ENCODE results near the gene NRDC. TPM values are rescaled to one million over a fixed set of nuclear protein-coding genes. Genes with fewer than 3 reads are reported as not detected.
"Not testable (repeated sequence)": the region's sequence is repeated elsewhere in the genome, so short reads cannot be mapped to it uniquely, and the experiment has no call there.

Gene NRDC
- total and polyA plus RNA-seq, 7 experiments from 2014 or later, result 58.5 to 194 (median 100) TPM

DNA sequence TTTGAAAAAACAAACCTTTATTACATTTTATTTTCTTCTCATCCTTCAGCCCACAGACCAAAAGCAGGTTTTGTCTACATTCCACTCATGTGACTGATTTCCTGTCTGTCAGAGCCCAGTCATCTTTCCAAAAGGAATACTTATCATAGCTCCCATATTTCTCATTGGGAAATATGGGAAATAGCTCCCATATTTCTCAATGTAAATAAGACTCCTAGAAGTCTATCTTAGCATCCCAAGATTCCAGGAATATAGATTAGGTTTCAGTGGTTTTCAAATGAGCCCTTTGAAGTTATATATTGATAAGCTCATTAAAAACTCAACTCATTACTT lies 19.1 kb upstream of the NRDC start:
- intact Hi-C loops (cut with micrococcal nuclease), result loop anchor here (1.0 to 10.0 kb wide), 6 partner anchors 105 to 1285 kb away; no protein-coding TSS in a partner anchor
- no peaks in the 10 kb centered on the region for H3K36me3 ChIP-seq (ENCODE audit: control insufficient read depth in 2 of 3, insufficient read depth in 3 of 3, low read length in 3 of 3)
- ChIA-PET POLR2A (no interaction called here), CTCF (interaction anchor here (0.8 to 1.4 kb wide), 5 partner anchors 13 to 395 kb away, joined by 3 to 4 read pairs (median 3); no protein-coding TSS in a partner anchor)
- no peak overlapping the region for H3K4me3 ChIP-seq (ENCODE audit: low read length)
- Mint-ChIP-seq H3K9me3 (peaks cover 0 to 1% (median 0%) of the 10 kb centered on the region in 11 donors), H3K4me1 (peaks cover 0 to 4% (median 0%) of the 10 kb centered on the region in 7 donors), H3K27ac (no peak overlapping the region), H3K27me3 (peaks cover 24 to 55% (median 50%) of the 10 kb centered on the region in 5 donors), H3K4me3 (no peak overlapping the region), H3K36me3 (no peaks in the 10 kb centered on the region)
- ATAC-seq, result no peak
- H3K4me1 ChIP-seq (ENCODE audit: control insufficient read depth in 2 of 2, insufficient read depth in 2 of 2, low read length in 2 of 2), result no peaks in the 10 kb centered on the region
- DNase-seq, result no peak
- H3K9me3 ChIP-seq (ENCODE audit: control insufficient read depth in 2 of 3, low read length in 3 of 3), result no peaks in the 10 kb centered on the region
- H3K27ac ChIP-seq (ENCODE audit: low read depth, low read length), result no peak overlapping the region
- peaks cover 0 to 3% of the 10 kb centered on the region in 2 donors for H3K27me3 ChIP-seq (ENCODE audit: control insufficient read depth in 2 of 2, insufficient read depth in 2 of 2, low read length in 2 of 2)

DNA sequence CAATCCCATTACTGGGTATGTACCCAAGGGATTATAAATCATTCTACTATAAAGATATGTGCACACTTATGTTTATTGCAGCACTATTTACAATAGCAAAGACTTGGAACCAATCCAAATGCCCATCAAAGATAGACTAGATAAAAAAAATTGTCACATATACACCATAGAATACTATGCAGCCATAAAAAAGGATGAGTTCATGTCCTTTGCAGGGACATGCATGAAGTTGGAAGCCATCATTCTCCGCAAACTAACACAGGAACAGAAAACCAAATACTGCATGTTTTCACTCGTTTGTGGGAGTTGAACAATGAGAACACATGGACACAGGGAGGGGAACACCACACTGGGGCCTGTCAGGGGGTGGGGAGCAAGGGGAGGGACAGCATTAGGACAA lies 16.2 kb upstream of the NRDC start:
- H3K4me3 Mint-ChIP-seq; ATAC-seq; H3K4me1 Mint-ChIP-seq; H3K27me3 ChIP-seq (ENCODE audit: control insufficient read depth in 2 of 2, insufficient read depth in 2 of 2, low read length in 2 of 2); H3K4me1 ChIP-seq (ENCODE audit: control insufficient read depth in 2 of 2, insufficient read depth in 2 of 2, low read length in 2 of 2); H3K9me3 ChIP-seq (ENCODE audit: control insufficient read depth in 2 of 3, low read length in 3 of 3); H3K9me3 Mint-ChIP-seq; H3K4me3 ChIP-seq (ENCODE audit: low read length); H3K27ac Mint-ChIP-seq; POLR2A ChIA-PET; H3K36me3 ChIP-seq (ENCODE audit: control insufficient read depth in 2 of 3, insufficient read depth in 3 of 3, low read length in 3 of 3); CTCF ChIA-PET; H3K27ac ChIP-seq (ENCODE audit: low read depth, low read length); DNase-seq; H3K36me3 Mint-ChIP-seq: not testable (repeated sequence)
- peaks cover 30 to 69% (median 68%) of the 10 kb centered on the region in 5 donors for H3K27me3 Mint-ChIP-seq
- intact Hi-C loops (cut with micrococcal nuclease), result loop anchor here (5.0 to 10.0 kb wide), 2 partner anchors 403 to 790 kb away; no protein-coding TSS in a partner anchor

DNA sequence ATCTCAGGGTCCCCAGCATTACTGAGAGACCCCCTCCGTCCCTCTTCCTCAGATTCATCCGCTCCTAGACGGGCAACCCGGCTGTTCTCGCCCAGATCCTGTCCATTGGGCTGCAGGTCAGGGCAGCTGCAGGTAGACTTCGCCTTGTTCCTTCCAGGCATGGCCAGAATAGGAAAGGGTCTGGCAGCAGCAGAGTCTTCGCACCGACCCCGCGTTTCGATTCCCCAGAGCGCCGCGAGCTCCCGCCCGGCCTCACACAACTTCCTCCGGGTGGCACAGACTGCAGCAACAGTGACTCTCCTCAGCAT lies 265 bp downstream of the NRDC start:
- peaks cover 0 to 7% (median 0%) of the 10 kb centered on the region in 3 experiments for H3K36me3 ChIP-seq (ENCODE audit: control insufficient read depth in 2 of 3, insufficient read depth in 3 of 3, low read length in 3 of 3)
- Mint-ChIP-seq H3K4me3 (no peak overlapping the region), H3K36me3 (peaks cover 0 to 12% (median 6%) of the 10 kb centered on the region in 5 donors), H3K27ac (no peak overlapping the region), H3K9me3 (no peaks in the 10 kb centered on the region), H3K27me3 (peaks cover 3 to 12% (median 8%) of the 10 kb centered on the region in 5 donors), H3K4me1 (peaks cover under 1 to 33% (median 17%) of the 10 kb centered on the region in 7 donors)
- peak overlapping the region; percentile 98 for H3K27ac ChIP-seq (ENCODE audit: low read depth, low read length)
- H3K4me1 ChIP-seq (ENCODE audit: control insufficient read depth in 2 of 2, insufficient read depth in 2 of 2, low read length in 2 of 2), result peaks cover 16 to 26% of the 10 kb centered on the region in 2 donors
- H3K4me3 ChIP-seq (ENCODE audit: low read length), result peak overlapping the region; percentile 87
- ChIA-PET CTCF (no interaction called here), POLR2A (interaction anchor here (0.5 to 1.6 kb wide), 5 partner anchors 10 to 527 kb away, joined by 3 to 5 read pairs (median 3); partner anchors contain the start of gene PRPF38A)
- no peak for ATAC-seq
- no peak for DNase-seq
- no peaks in the 10 kb centered on the region for H3K27me3 ChIP-seq (ENCODE audit: control insufficient read depth in 2 of 2, insufficient read depth in 2 of 2, low read length in 2 of 2)
- intact Hi-C loops (cut with micrococcal nuclease), result loop anchor here (1.0 to 5.0 kb wide), 18 partner anchors 51 to 1319 kb away; partner anchors contain the start of genes CPT2 (in 2 of the 2), EPS15 (in 2 of the 2), OSBPL9 (in 2 of the 2) and RNF11 (in 2 of the 2)
- no peaks in the 10 kb centered on the region for H3K9me3 ChIP-seq (ENCODE audit: control insufficient read depth in 2 of 3, low read length in 3 of 3)

DNA sequence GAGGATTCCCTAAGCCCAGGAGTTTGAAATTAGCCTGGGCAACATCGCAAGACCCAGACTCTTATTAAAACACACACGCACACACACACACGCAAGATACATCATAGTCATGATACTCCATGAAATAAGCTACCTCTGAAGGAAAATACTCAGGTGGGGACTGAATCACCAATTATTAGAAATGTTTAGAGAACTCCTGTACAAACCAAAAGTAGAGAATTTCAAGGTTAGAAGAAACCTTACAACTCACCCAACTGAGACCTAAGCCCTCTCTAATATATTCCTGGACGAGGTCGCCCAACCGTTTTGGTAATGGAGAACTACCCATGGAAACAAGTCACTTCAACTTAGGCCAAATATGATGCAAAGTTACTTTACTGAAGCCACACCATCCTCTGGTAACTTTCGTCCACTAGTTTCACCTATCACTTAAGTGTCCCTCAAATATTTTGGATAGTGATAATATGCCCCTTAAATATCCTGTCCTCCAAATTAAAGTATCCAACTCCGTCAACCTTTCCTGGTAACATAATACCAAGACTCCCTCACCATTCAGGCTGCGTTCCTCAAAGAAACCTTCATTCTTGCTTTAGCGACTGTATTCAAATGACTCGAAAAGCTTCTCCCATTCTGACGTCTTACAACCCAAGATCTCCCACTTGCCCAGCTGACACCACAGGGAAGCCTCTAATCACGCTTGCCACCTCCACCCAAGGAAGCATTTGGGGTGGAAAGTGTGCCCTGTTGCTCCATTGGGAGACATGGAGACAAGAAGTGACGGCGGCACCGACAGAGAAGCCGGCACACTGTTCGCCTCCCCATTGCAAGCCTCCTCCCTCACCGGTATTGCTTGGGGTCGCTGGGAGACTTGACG lies 856 bp downstream of the NRDC start:
- H3K27ac Mint-ChIP-seq, result peak overlapping the region in 1 of 9 donors; percentile 22
- ChIA-PET POLR2A (interaction anchor here (0.7 to 1.6 kb wide), 4 partner anchors 11 to 527 kb away, joined by 3 to 5 read pairs (median 3); partner anchors contain the start of gene PRPF38A), CTCF (interaction anchor here (0.7 kb wide), 1 partner anchor 318 kb away, joined by 3 read pairs; no protein-coding TSS in a partner anchor)
- no peak overlapping the region for H3K4me3 Mint-ChIP-seq
- ATAC-seq (no peak), DNase-seq (peak in 6 of 9 donors; percentile 2 to 32 (median 8))
- H3K36me3 ChIP-seq (ENCODE audit: control insufficient read depth in 2 of 3, insufficient read depth in 3 of 3, low read length in 3 of 3), result peaks cover 0 to 7% (median 0%) of the 10 kb centered on the region in 3 experiments
- H3K4me1 ChIP-seq (ENCODE audit: control insufficient read depth in 2 of 2, insufficient read depth in 2 of 2, low read length in 2 of 2), result peaks cover 16 to 26% of the 10 kb centered on the region in 2 donors
- peak overlapping the region; percentile 98 for H3K27ac ChIP-seq (ENCODE audit: low read depth, low read length)
- H3K9me3 Mint-ChIP-seq, result no peaks in the 10 kb centered on the region
- intact Hi-C loops (cut with micrococcal nuclease), result loop anchor here (1.0 to 5.0 kb wide), 18 partner anchors 51 to 1320 kb away; partner anchors contain the start of genes CPT2 (in 2 of the 2), EPS15 (in 2 of the 2), OSBPL9 (in 2 of the 2) and RNF11 (in 2 of the 2)
- H3K4me1 Mint-ChIP-seq, result peaks cover 5 to 37% (median 19%) of the 10 kb centered on the region in 7 donors
- no peaks in the 10 kb centered on the region for H3K27me3 ChIP-seq (ENCODE audit: control insufficient read depth in 2 of 2, insufficient read depth in 2 of 2, low read length in 2 of 2)
- H3K36me3 Mint-ChIP-seq, result peaks cover 0 to 12% (median 6%) of the 10 kb centered on the region in 5 donors
- peaks cover 0 to 6% (median 2%) of the 10 kb centered on the region in 5 donors for H3K27me3 Mint-ChIP-seq
- no peaks in the 10 kb centered on the region for H3K9me3 ChIP-seq (ENCODE audit: control insufficient read depth in 2 of 3, low read length in 3 of 3)
- peak overlapping the region; percentile 87 for H3K4me3 ChIP-seq (ENCODE audit: low read length)

DNA sequence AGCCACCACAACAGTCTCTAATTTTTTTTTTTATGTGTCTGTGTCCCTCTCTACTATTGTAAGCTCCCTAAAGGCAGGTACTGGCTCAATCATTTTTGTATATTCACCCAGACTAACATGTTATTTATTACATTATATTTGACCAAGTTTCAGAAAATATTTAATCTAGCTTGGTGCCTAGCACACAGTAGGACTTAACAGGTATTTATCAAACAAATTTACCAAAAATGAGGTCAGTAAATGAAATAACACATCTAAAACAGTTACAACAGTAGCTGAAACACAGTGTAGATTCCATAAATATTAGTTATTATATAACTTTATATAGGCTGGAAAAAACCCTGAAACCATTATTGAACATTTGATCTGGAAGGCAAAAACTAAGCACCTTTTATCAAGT lies 2.7 kb downstream of the NRDC start:
- Histone ChIP-seq H3K4me1 (ENCODE audit: control insufficient read depth in 2 of 2, insufficient read depth in 2 of 2, low read length in 2 of 2) (peaks cover 16 to 26% of the 10 kb centered on the region in 2 donors), H3K9me3 (ENCODE audit: control insufficient read depth in 2 of 3, low read length in 3 of 3) (no peaks in the 10 kb centered on the region), H3K36me3 (ENCODE audit: control insufficient read depth in 2 of 3, insufficient read depth in 3 of 3, low read length in 3 of 3) (peaks cover 0 to 7% (median 0%) of the 10 kb centered on the region in 3 experiments), H3K4me3 (ENCODE audit: low read length) (no peak overlapping the region), H3K27me3 (ENCODE audit: control insufficient read depth in 2 of 2, insufficient read depth in 2 of 2, low read length in 2 of 2) (no peaks in the 10 kb centered on the region), H3K27ac (ENCODE audit: low read depth, low read length) (no peak overlapping the region)
- Mint-ChIP-seq H3K4me3 (peak overlapping the region in 7 of 10 donors; percentile 29 to 80 (median 64)), H3K9me3 (no peaks in the 10 kb centered on the region), H3K27ac (peak overlapping the region in 1 of 9 donors; percentile 66), H3K36me3 (peaks cover 0 to 18% (median 12%) of the 10 kb centered on the region in 5 donors), H3K4me1 (peaks cover 22 to 53% (median 34%) of the 10 kb centered on the region in 7 donors), H3K27me3 (no peaks in the 10 kb centered on the region)
- ChIA-PET CTCF (no interaction called here), POLR2A (no interaction called here)
- intact Hi-C loops (cut with micrococcal nuclease), result loop anchor here in 1 of 2 donors (5.0 kb wide), 2 partner anchors 851 to 1321 kb away; partner anchors contain the start of genes CPT2 and ZYG11B
- DNase-seq, result no peak
- no peak for ATAC-seq

DNA sequence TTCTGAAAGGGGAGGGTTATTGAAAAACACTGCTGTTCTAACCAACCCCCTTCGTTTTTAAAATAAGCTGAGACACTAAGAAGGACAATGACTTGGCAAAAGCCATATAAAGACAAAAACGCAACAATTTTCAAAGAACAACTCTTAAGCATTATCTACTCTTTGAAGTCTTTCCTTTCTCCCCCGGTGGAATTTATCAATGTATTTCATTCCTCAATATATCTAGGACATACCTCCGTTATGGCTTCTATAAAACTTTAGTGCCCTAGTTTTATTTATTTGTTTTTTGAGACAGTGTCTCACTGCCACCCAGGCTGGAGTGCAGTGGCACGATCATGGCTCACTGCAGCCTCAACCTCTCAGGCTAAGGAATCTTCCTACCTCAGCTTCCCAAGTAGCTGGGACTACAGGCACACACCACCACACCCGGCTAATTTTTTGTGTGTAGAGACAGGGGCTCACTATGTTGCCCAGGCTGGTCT lies 3.2 kb downstream of the NRDC start:
- ChIA-PET POLR2A (interaction anchor here (0.6 to 1.0 kb wide), 2 partner anchors 12 to 13 kb away, joined by 3 read pairs; no protein-coding TSS in a partner anchor), CTCF (interaction anchor here (0.7 kb wide), 1 partner anchor 518 kb away, joined by 3 read pairs; no protein-coding TSS in a partner anchor)
- Histone ChIP-seq H3K36me3 (ENCODE audit: control insufficient read depth in 2 of 3, insufficient read depth in 3 of 3, low read length in 3 of 3) (peaks cover 0 to 7% (median 0%) of the 10 kb centered on the region in 3 experiments), H3K27ac (ENCODE audit: low read depth, low read length) (no peak overlapping the region), H3K27me3 (ENCODE audit: control insufficient read depth in 2 of 2, insufficient read depth in 2 of 2, low read length in 2 of 2) (no peaks in the 10 kb centered on the region), H3K4me1 (ENCODE audit: control insufficient read depth in 2 of 2, insufficient read depth in 2 of 2, low read length in 2 of 2) (peaks cover 16 to 26% of the 10 kb centered on the region in 2 donors), H3K9me3 (ENCODE audit: control insufficient read depth in 2 of 3, low read length in 3 of 3) (no peaks in the 10 kb centered on the region), H3K4me3 (ENCODE audit: low read length) (no peak overlapping the region)
- Mint-ChIP-seq H3K4me3 (peak overlapping the region in 7 of 10 donors; percentile 29 to 80 (median 64)), H3K27me3 (no peaks in the 10 kb centered on the region), H3K9me3 (no peaks in the 10 kb centered on the region), H3K27ac (peak overlapping the region in 5 of 9 donors; percentile 7 to 66 (median 21)), H3K36me3 (peaks cover 0 to 18% (median 12%) of the 10 kb centered on the region in 5 donors), H3K4me1 (peaks cover 27 to 58% (median 37%) of the 10 kb centered on the region in 7 donors)
- DNase-seq (no peak), ATAC-seq (no peak)
- intact Hi-C loops (cut with micrococcal nuclease), result loop anchor here in 1 of 2 donors (5.0 kb wide), 2 partner anchors 852 to 1322 kb away; partner anchors contain the start of genes CPT2 and ZYG11B

All from naive thymus-derived CD4-positive, alpha-beta T cell (primary cell).